HL-60 (cell line): ENCODE results near the gene IQGAP2.

Experiments
- CTCF ChIP-seq: IDR thresholded peaks from one replicate; pipeline ENCODE4 v1.5.1; 2011; ENCODE audit warnings: low read length, control low read depth, inconsistent platforms; ENCODE audit not compliant: insufficient read depth
- POLR2AphosphoS5 ChIP-seq: IDR thresholded peaks from 2 replicates; pipeline ENCODE4 v1.6.1; 2012; ENCODE audit warnings: low read depth
- REST ChIP-seq: IDR thresholded peaks from 2 replicates; pipeline ENCODE4 v1.6.1; 2012; ENCODE audit warnings: low read depth; ENCODE audit not compliant: insufficient replicate concordance

- no peak for TF ChIP-seq CTCF
- TF ChIP-seq REST: no peak
- no peak for TF ChIP-seq POLR2AphosphoS5
Measured at GRCh38 chr5:76399268-76399667, 3.8 kb upstream of the IQGAP2 start.
